Endothelial cell of umbilical vein (primary cell): ENCODE data around the gene IL15. TPM values are rescaled to one million over a fixed set of nuclear protein-coding genes. Genes with fewer than 3 reads are reported as not detected.

Source experiments
- BruUV-seq: library from RNA; stranded (reverse); fragments of 400-500 nt; replicated peaks from 2 replicates; lab custom pipeline; 2021; lab: Mats Ljungman, UMichigan
- CTCF ChIA-PET: fragments of 300-600, 350-600 bp; sonication (Branson Sonifier 250); formaldehyde crosslinking; loops from one replicate; lab custom pipeline; 2021; ENCODE audit warnings: antibody characterized with exemption, inconsistent platforms; lab: Charles Lee
- POLR2A ChIA-PET: fragments of 300-600, 350-600 bp; sonication (Branson Sonifier 250); formaldehyde crosslinking; loops from one replicate; lab custom pipeline; 2021; ENCODE audit warnings: antibody characterized with exemption, inconsistent platforms; lab: Charles Lee
- DNase-seq: peaks from one replicate; pipeline ENCODE4 v3.0.0-alpha.2; 2011; ENCODE audit warnings: low read depth, low spot score
- FAIRE-seq: peaks from 2 replicates; lab custom pipeline; 2011; peaks lifted over from hg19 to GRCh38; lab: Jason Lieb, UNC
- H2AFZ ChIP-seq: 2 replicates; pipeline ENCODE4 v1.6.0; 2012; ENCODE audit warnings: low read depth, low read length, control low read depth, inconsistent platforms
- H3K27ac ChIP-seq: 2 replicates; pipeline ENCODE4 v1.5.1; 2011; ENCODE audit warnings: low read depth, mild to moderate bottlenecking, control low read depth, low read length, moderate library complexity; ENCODE audit not compliant: insufficient read depth
- H3K27me3 ChIP-seq, 2 experiments: 2 replicates each; pipeline versions ENCODE4 v1.6.0 to v1.6.1; 2011; ENCODE audit warnings: low read length in 2 of 2, mixed read lengths in 1 of 2; ENCODE audit not compliant: control insufficient read depth in 2 of 2, insufficient read depth in 2 of 2
- H3K36me3 ChIP-seq, 2 experiments: 2 replicates in 1 of 2; 3 replicates in 1 of 2; pipeline ENCODE4 v1.5.1; 2011; ENCODE audit warnings: low read length in 2 of 2, mild to moderate bottlenecking in 1 of 2, moderate library complexity in 1 of 2; ENCODE audit not compliant: control insufficient read depth in 2 of 2, insufficient read depth in 2 of 2; ENCODE audit errors: extremely low read depth in 1 of 2
- H3K4me1 ChIP-seq: 3 replicates; pipeline ENCODE4 v1.5.1; 2011; ENCODE audit warnings: mild to moderate bottlenecking, low read length; ENCODE audit not compliant: control insufficient read depth, insufficient read depth; ENCODE audit errors: extremely low read depth
- H3K4me2 ChIP-seq: 2 replicates; pipeline ENCODE4 v1.6.1; 2011; ENCODE audit warnings: low read length, control low read depth, mixed read lengths; ENCODE audit not compliant: insufficient read depth
- H3K4me3 ChIP-seq, 3 experiments: fragments of 200-600 bp in 1 of 3; sonication (generic), shearing (Covaris generic) in 1 of 3; replicated peaks in 1 of 3; 2 replicates each; pipeline ENCODE4 v1.5.1; 2011 to 2016; ENCODE audit warnings: control low read depth in 3 of 3, low read length in 3 of 3, mild to moderate bottlenecking in 2 of 3, inconsistent platforms in 1 of 3, low read depth in 1 of 3, moderate library complexity in 1 of 3; ENCODE audit not compliant: insufficient read depth in 1 of 3
- H3K79me2 ChIP-seq: 2 replicates; pipeline ENCODE4 v1.6.0; 2012; ENCODE audit warnings: low read length, inconsistent platforms; ENCODE audit not compliant: control insufficient read depth, insufficient read depth
- H3K9ac ChIP-seq: replicated peaks from 2 replicates; pipeline ENCODE3; 2011; ENCODE audit warnings: low read length, control low read depth; ENCODE audit not compliant: insufficient read depth; ENCODE audit errors: extremely low read depth
- H3K9me1 ChIP-seq: replicated peaks from 3 replicates; pipeline ENCODE4 v1.6.0; 2011; ENCODE audit warnings: mild to moderate bottlenecking, low read length; ENCODE audit not compliant: control insufficient read depth, insufficient read depth; ENCODE audit errors: extremely low read depth
- H3K9me3 ChIP-seq: replicated peaks from 2 replicates; pipeline ENCODE4 v1.5.1; 2012; ENCODE audit warnings: low read length, inconsistent platforms; ENCODE audit not compliant: control insufficient read depth, insufficient read depth
- H4K20me1 ChIP-seq: replicated peaks from 2 replicates; pipeline ENCODE3; 2011; ENCODE audit warnings: mild to moderate bottlenecking, low read length; ENCODE audit not compliant: control insufficient read depth, insufficient read depth; ENCODE audit errors: extremely low read depth
- CTCF ChIP-seq, 2 donors: IDR thresholded peaks; 1 replicate in 1 of 2; 2 replicates in 1 of 2; pipeline ENCODE4 v1.5.1; 2011; ENCODE audit warnings: low read length in 2 of 2, mild to moderate bottlenecking in 2 of 2, moderate library complexity in 2 of 2, control low read depth in 1 of 2, inconsistent platforms in 1 of 2, low read depth in 1 of 2; ENCODE audit not compliant: insufficient read depth in 1 of 2; ENCODE audit errors: extremely low read depth in 1 of 2
- EZH2 ChIP-seq: IDR thresholded peaks from 2 replicates; pipeline ENCODE4 v1.6.1; 2012; ENCODE audit warnings: borderline replicate concordance, low read depth, mild to moderate bottlenecking, moderate library complexity, low read length, inconsistent platforms; ENCODE audit not compliant: severe bottlenecking
- FOS ChIP-seq: IDR thresholded peaks from 2 replicates; pipeline ENCODE4 v1.6.1; 2011; ENCODE audit warnings: mild to moderate bottlenecking, low read length, moderate library complexity, borderline replicate concordance; ENCODE audit not compliant: insufficient read depth
- GATA2 ChIP-seq: IDR thresholded peaks from 2 replicates; pipeline ENCODE4 v1.7.0; 2011; ENCODE audit warnings: low read depth, mild to moderate bottlenecking, moderate library complexity, mixed read lengths, low read length; ENCODE audit not compliant: insufficient read length, insufficient read depth
- JUN ChIP-seq: IDR thresholded peaks from 2 replicates; pipeline ENCODE4 v1.6.1; 2011; ENCODE audit warnings: borderline replicate concordance, low read depth; ENCODE audit not compliant: insufficient read length, insufficient read depth
- MAX ChIP-seq: IDR thresholded peaks from 2 replicates; pipeline ENCODE4 v1.6.1; 2011; ENCODE audit not compliant: insufficient read depth, insufficient read length
- MYC ChIP-seq: IDR thresholded peaks from one replicate; pipeline ENCODE4 v1.6.1; 2011; ENCODE audit warnings: mild to moderate bottlenecking, low read depth, low read length
- POLR2A ChIP-seq: IDR thresholded peaks from 2 replicates; pipeline ENCODE4 v1.6.1; 2012; ENCODE audit warnings: low read depth, mild to moderate bottlenecking, control low read depth, low read length
- POLR2AphosphoS5 ChIP-seq: IDR thresholded peaks from 2 replicates; pipeline ENCODE4 v1.6.1; 2012; ENCODE audit warnings: low read depth, mild to moderate bottlenecking, control low read depth, low read length, moderate library complexity; ENCODE audit not compliant: insufficient read depth
- dilution Hi-C: fragments of 300-500 bp; cut with MboI; formaldehyde crosslinking; loops from one replicate; pipeline ENCODE4 v1.15.0; 2019; ENCODE audit warnings: low sequenced_read_pairs; ENCODE audit not compliant: extremely low pct_ligation_motif_present
- intact Hi-C: fragments of 100-400 bp; cut with micrococcal nuclease; formaldehyde crosslinking; loops from one replicate; pipeline ENCODE4 v1.10.0; 2022
- polyA plus RNA-seq, 4 experiments: library from polyadenylated mRNA; depleted of rRNA in 3 of 4; stranded (reverse) in 3 of 4; unstranded in 1 of 4; fragments of >200 nt; gene quantifications; 2 replicates each; pipeline versions ENCODE4 v1.2.1 to v1.2.3, GENCODE V29; 2011 to 2012; ENCODE audit warnings: missing spikeins in 1 of 4
- total RNA-seq: library from RNA; stranded (reverse); gene quantifications from 2 replicates; pipeline ENCODE4 v1.2.3, GENCODE V29; 2021

Gene IL15
- total and polyA plus RNA-seq, 2 donors (not counting 3 experiments of a cell fraction or from before 2014, with no cell fraction given) = 3.0 to 3.1 TPM

GRCh38 chr4:141637565-141637964 is 1.2 kb downstream of the IL15 start:
- no peak for TF ChIP-seq POLR2A
- TF ChIP-seq FOS = no peak
- no peak for TF ChIP-seq MAX
- no peak for TF ChIP-seq POLR2AphosphoS5
- no peak for TF ChIP-seq MYC
- no peak for TF ChIP-seq CTCF (IDR thresholded peaks at IDR 0.05; ENCODE audit: extremely low read depth in 1 of 2, insufficient read depth in 1 of 2, low read depth in 1 of 2, low read length in 2 of 2)
- no peak for TF ChIP-seq GATA2
- no peak for TF ChIP-seq JUN
- TF ChIP-seq EZH2 = no peak
- Histone ChIP-seq H3K36me3 (no peaks in the 10 kb centered on the region), H2AFZ (peak overlapping the region; percentile 91), H3K9me1 (no peaks in the 10 kb centered on the region), H4K20me1 (no peaks in the 10 kb centered on the region), H3K9ac (no peak overlapping the region), H3K4me2 (peak overlapping the region; percentile 88), H3K79me2 (no peaks in the 10 kb centered on the region), H3K4me1 (peaks cover 8% of the 10 kb centered on the region), H3K4me3 (peak overlapping the region; percentile 79 to 90 (median 86)), H3K27ac (no peak overlapping the region), H3K9me3 (no peaks in the 10 kb centered on the region), H3K27me3 (no peaks in the 10 kb centered on the region)
- dilution Hi-C loops (no loop called here), intact Hi-C loops (loop anchor here (2.0 to 10.0 kb wide), 6 partner anchors 67 to 485 kb away; no protein-coding TSS in a partner anchor)
- no TSS peak for BruUV-seq
- DNase-seq (no peak), FAIRE-seq (no peak)
- CTCF ChIA-PET = interaction anchor here (1.3 to 2.6 kb wide), 9 partner anchors 9 to 491 kb away, joined by 4 to 10 read pairs (median 6); no protein-coding TSS in a partner anchor
- POLR2A ChIA-PET = no interaction called here
